ENCODE data around the gene ITK.

The ITK gene

GRCh38 chr5:157137691-157138090 is 42.9 kb upstream of the ITK start:
- TF ChIP-seq YY1 (IDR thresholded peaks at IDR 0.05; ENCODE audit: low read depth) (no peak), EGR1 (IDR thresholded peaks at IDR 0.05) (no peak), RAD21 (IDR thresholded peaks at IDR 0.05; ENCODE audit: low read depth) (no peak), CEBPB (IDR thresholded peaks at IDR 0.05) (no peak), TEAD4 (IDR thresholded peaks at IDR 0.05) (no peak), MAX (IDR thresholded peaks at IDR 0.05) (no peak), REST (IDR thresholded peaks at IDR 0.05; ENCODE audit: low read depth) (no peak), CREB1 (IDR thresholded peaks at IDR 0.05; ENCODE audit: low read depth) (no peak), NFIC (IDR thresholded peaks at IDR 0.05) (no peak), ZBTB7A (IDR thresholded peaks at IDR 0.05; ENCODE audit: low read depth) (no peak), TAF1 (IDR thresholded peaks at IDR 0.05; ENCODE audit: low read depth) (no peak), TCF12 (IDR thresholded peaks at IDR 0.05; ENCODE audit: low read depth) (no peak), USF1 (IDR thresholded peaks at IDR 0.05) (no peak), EP300 (IDR thresholded peaks at IDR 0.05; ENCODE audit: borderline replicate concordance) (no peak), FOXM1 (IDR thresholded peaks at IDR 0.05; ENCODE audit: borderline replicate concordance, low read depth) (no peak)

GRCh38 chr5:157142317-157143126 is 38.1 kb upstream of the ITK start, which contains the start of gene MED7:
MED7 (minus strand) TSS chr5:157142865; CDS start chr5:157139431, 3,434 bp downstream.
- TF ChIP-seq ZBTB7A (IDR thresholded peaks at IDR 0.05; ENCODE audit: low read depth) (no peak), MAX (IDR thresholded peaks at IDR 0.05) (no peak; the same call in 1 of the 2 replicates), REST (IDR thresholded peaks at IDR 0.05; ENCODE audit: low read depth) (no peak), CEBPB (IDR thresholded peaks at IDR 0.05) (0 out of 2 replicates have a peak, but pooled peaks have one; percentile 21), FOXM1 (IDR thresholded peaks at IDR 0.05; ENCODE audit: borderline replicate concordance, low read depth) (peak; percentile 53; the same call in 1 of the 2 replicates), TAF1 (IDR thresholded peaks at IDR 0.05; ENCODE audit: low read depth) (peak; percentile 73; the same call in 1 of the 2 replicates), NFIC (IDR thresholded peaks at IDR 0.05) (no peak)

GRCh38 chr5:157143127-157143971 is 37.3 kb upstream of the ITK start:
- TF ChIP-seq EP300 (IDR thresholded peaks at IDR 0.05; ENCODE audit: borderline replicate concordance) = no peak
- no peak for TF ChIP-seq MAX (IDR thresholded peaks at IDR 0.05)
- no peak for TF ChIP-seq TAF1 (IDR thresholded peaks at IDR 0.05; ENCODE audit: low read depth)
- no peak for TF ChIP-seq TEAD4 (IDR thresholded peaks at IDR 0.05)
- no peak for TF ChIP-seq FOXM1 (IDR thresholded peaks at IDR 0.05; ENCODE audit: borderline replicate concordance, low read depth)
- no peak for TF ChIP-seq RAD21 (IDR thresholded peaks at IDR 0.05; ENCODE audit: low read depth)
- no peak for TF ChIP-seq TCF12 (IDR thresholded peaks at IDR 0.05; ENCODE audit: low read depth)
- no peak for TF ChIP-seq USF1 (IDR thresholded peaks at IDR 0.05)
- no peak for TF ChIP-seq CEBPB (IDR thresholded peaks at IDR 0.05)
- TF ChIP-seq YY1 (IDR thresholded peaks at IDR 0.05; ENCODE audit: low read depth) = no peak
- no peak for TF ChIP-seq CREB1 (IDR thresholded peaks at IDR 0.05; ENCODE audit: low read depth)
- no peak for TF ChIP-seq REST (IDR thresholded peaks at IDR 0.05; ENCODE audit: low read depth)
- TF ChIP-seq NFIC (IDR thresholded peaks at IDR 0.05) = no peak
- TF ChIP-seq EGR1 (IDR thresholded peaks at IDR 0.05) = no peak
- TF ChIP-seq ZBTB7A (IDR thresholded peaks at IDR 0.05; ENCODE audit: low read depth) = no peak

Data from Ishikawa (cell line).